ENCODE measurements around the gene SFXN1. TPM values are rescaled to one million over a fixed set of nuclear protein-coding genes. Genes with fewer than 3 reads are reported as not detected.
"Not testable (repeated sequence)": the region's sequence is repeated elsewhere in the genome, so short reads cannot be mapped to it uniquely, and the experiment has no call there.

SFXN1 gene
- polyA plus RNA-seq, 4 donors: 14.9 to 42.1 (median 22.4) TPM

GRCh38 chr5:175444905-175445456 lies 33.4 kb upstream of the SFXN1 start:
- Histone ChIP-seq H3K9me3 (ENCODE audit: control insufficient read depth in 2 of 2, insufficient read depth in 1 of 2, low read depth in 1 of 2, low read length in 1 of 2) (peaks cover 0 to 2% of the 10 kb centered on the region in 2 donors), H3K36me3 (ENCODE audit: control insufficient read depth in 3 of 3, insufficient read depth in 2 of 3, low read depth in 1 of 3, low read length in 3 of 3) (no peaks in the 10 kb centered on the region), H3K4me1 (ENCODE audit: control insufficient read depth in 3 of 3, insufficient read depth in 2 of 3, low read depth in 1 of 3, low read length in 2 of 3) (peaks cover 0 to 7% (median 0%) of the 10 kb centered on the region in 3 donors), H3K27ac (ENCODE audit: low read depth in 1 of 3, low read length in 2 of 3) (no peak overlapping the region), H3K4me3 (ENCODE audit: low read depth in 1 of 3, low read length in 3 of 3) (no peak overlapping the region), H3K27me3 (ENCODE audit: control insufficient read depth in 3 of 3, insufficient read depth in 3 of 3, low read length in 3 of 3) (peaks cover 4 to 38% (median 31%) of the 10 kb centered on the region in 3 donors)
- WGBS, 3 donors: 21 to 37% (median 30%) methylated on average over 37 of the region's 37 CpGs
- FAIRE-seq (no peak), DNase-seq (no peak)

- not testable (repeated sequence) for H3K4me1 ChIP-seq (ENCODE audit: control insufficient read depth in 3 of 3, insufficient read depth in 2 of 3, low read depth in 1 of 3, low read length in 2 of 3); H3K4me3 ChIP-seq (ENCODE audit: low read depth in 1 of 3, low read length in 3 of 3); DNase-seq; H3K9me3 ChIP-seq (ENCODE audit: control insufficient read depth in 2 of 2, insufficient read depth in 1 of 2, low read depth in 1 of 2, low read length in 1 of 2); H3K27ac ChIP-seq (ENCODE audit: low read depth in 1 of 3, low read length in 2 of 3); FAIRE-seq; H3K36me3 ChIP-seq (ENCODE audit: control insufficient read depth in 3 of 3, insufficient read depth in 2 of 3, low read depth in 1 of 3, low read length in 3 of 3)
- WGBS, 3 donors: 46 to 84% (median 58%) methylated on average over 14 of the region's 14 CpGs
- H3K27me3 ChIP-seq (ENCODE audit: control insufficient read depth in 3 of 3, insufficient read depth in 3 of 3, low read length in 3 of 3): peaks cover 4 to 38% (median 31%) of the 10 kb centered on the region in 3 donors
These were observed 32.0 kb upstream of the SFXN1 start for GRCh38 chr5:175446378-175446777.

- Histone ChIP-seq H3K27me3 (ENCODE audit: control insufficient read depth in 3 of 3, insufficient read depth in 3 of 3, low read length in 3 of 3) (peaks cover 4 to 37% (median 26%) of the 10 kb centered on the region in 3 donors), H3K4me3 (ENCODE audit: low read depth in 1 of 3, low read length in 3 of 3) (no peak overlapping the region), H3K4me1 (ENCODE audit: control insufficient read depth in 3 of 3, insufficient read depth in 2 of 3, low read depth in 1 of 3, low read length in 2 of 3) (peaks cover 0 to 7% (median 0%) of the 10 kb centered on the region in 3 donors), H3K36me3 (ENCODE audit: control insufficient read depth in 3 of 3, insufficient read depth in 2 of 3, low read depth in 1 of 3, low read length in 3 of 3) (no peaks in the 10 kb centered on the region), H3K9me3 (ENCODE audit: control insufficient read depth in 2 of 2, insufficient read depth in 1 of 2, low read depth in 1 of 2, low read length in 1 of 2) (peaks cover 0 to 2% of the 10 kb centered on the region in 2 donors), H3K27ac (ENCODE audit: low read depth in 1 of 3, low read length in 2 of 3) (no peak overlapping the region)
- DNase-seq (no peak), FAIRE-seq (no peak)
- 4 to 20% (median 9%) methylated on average over 2 of the region's 2 CpGs for whole genome bisulfite sequencing, 3 donors
These were observed 30.8 kb upstream of the SFXN1 start for GRCh38 chr5:175447571-175447970.

- Histone ChIP-seq H3K4me3 (ENCODE audit: low read depth in 1 of 3, low read length in 3 of 3) (no peak overlapping the region), H3K9me3 (ENCODE audit: control insufficient read depth in 2 of 2, insufficient read depth in 1 of 2, low read depth in 1 of 2, low read length in 1 of 2) (peaks cover 0 to 2% of the 10 kb centered on the region in 2 donors), H3K4me1 (ENCODE audit: control insufficient read depth in 3 of 3, insufficient read depth in 2 of 3, low read depth in 1 of 3, low read length in 2 of 3) (peaks cover 0 to 7% (median 0%) of the 10 kb centered on the region in 3 donors), H3K36me3 (ENCODE audit: control insufficient read depth in 3 of 3, insufficient read depth in 2 of 3, low read depth in 1 of 3, low read length in 3 of 3) (no peaks in the 10 kb centered on the region), H3K27me3 (ENCODE audit: control insufficient read depth in 3 of 3, insufficient read depth in 3 of 3, low read length in 3 of 3) (peaks cover 4 to 29% (median 21%) of the 10 kb centered on the region in 3 donors), H3K27ac (ENCODE audit: low read depth in 1 of 3, low read length in 2 of 3) (no peak overlapping the region)
- WGBS, 3 donors: 29 to 39% (median 37%) methylated on average over 3 of the region's 3 CpGs
- DNase-seq (no peak), FAIRE-seq (no peak)
These were observed 30.1 kb upstream of the SFXN1 start for GRCh38 chr5:175448276-175448675.

- no peak overlapping the region for H3K4me3 ChIP-seq (ENCODE audit: low read depth in 1 of 3, low read length in 3 of 3)
- DNase-seq: no peak
- WGBS, 3 donors: 74 to 84% (median 75%) methylated on average over 2 of the region's 2 CpGs
- no peaks in the 10 kb centered on the region for H3K36me3 ChIP-seq (ENCODE audit: control insufficient read depth in 3 of 3, insufficient read depth in 2 of 3, low read depth in 1 of 3, low read length in 3 of 3)
- H3K4me1 ChIP-seq (ENCODE audit: control insufficient read depth in 3 of 3, insufficient read depth in 2 of 3, low read depth in 1 of 3, low read length in 2 of 3): no peaks in the 10 kb centered on the region
- H3K9me3 ChIP-seq (ENCODE audit: control insufficient read depth in 2 of 2, insufficient read depth in 1 of 2, low read depth in 1 of 2, low read length in 1 of 2): no peaks in the 10 kb centered on the region
- H3K27ac ChIP-seq (ENCODE audit: low read depth in 1 of 3, low read length in 2 of 3): no peak overlapping the region
- peaks cover 0 to 9% (median 7%) of the 10 kb centered on the region in 3 donors for H3K27me3 ChIP-seq (ENCODE audit: control insufficient read depth in 3 of 3, insufficient read depth in 3 of 3, low read length in 3 of 3)
- FAIRE-seq: no peak
These were observed 26.2 kb upstream of the SFXN1 start for GRCh38 chr5:175452166-175452565.

- not testable (repeated sequence) for H3K9me3 ChIP-seq (ENCODE audit: control insufficient read depth in 2 of 2, insufficient read depth in 1 of 2, low read depth in 1 of 2, low read length in 1 of 2); H3K27ac ChIP-seq (ENCODE audit: low read depth in 1 of 3, low read length in 2 of 3); FAIRE-seq; H3K36me3 ChIP-seq (ENCODE audit: control insufficient read depth in 3 of 3, insufficient read depth in 2 of 3, low read depth in 1 of 3, low read length in 3 of 3); DNase-seq; H3K4me3 ChIP-seq (ENCODE audit: low read depth in 1 of 3, low read length in 3 of 3); H3K27me3 ChIP-seq (ENCODE audit: control insufficient read depth in 3 of 3, insufficient read depth in 3 of 3, low read length in 3 of 3); H3K4me1 ChIP-seq (ENCODE audit: control insufficient read depth in 3 of 3, insufficient read depth in 2 of 3, low read depth in 1 of 3, low read length in 2 of 3)
- WGBS, 3 donors: 80 to 92% (median 81%) methylated on average over 5 of the region's 5 CpGs
These were observed 24.0 kb upstream of the SFXN1 start for GRCh38 chr5:175454338-175454737.

GRCh38 chr5:175456105-175456742 lies 22.1 kb upstream of the SFXN1 start:
- Histone ChIP-seq H3K27ac (ENCODE audit: low read depth in 1 of 3, low read length in 2 of 3) (no peak overlapping the region), H3K9me3 (ENCODE audit: control insufficient read depth in 2 of 2, insufficient read depth in 1 of 2, low read depth in 1 of 2, low read length in 1 of 2) (no peaks in the 10 kb centered on the region), H3K36me3 (ENCODE audit: control insufficient read depth in 3 of 3, insufficient read depth in 2 of 3, low read depth in 1 of 3, low read length in 3 of 3) (no peaks in the 10 kb centered on the region), H3K4me3 (ENCODE audit: low read depth in 1 of 3, low read length in 3 of 3) (no peak overlapping the region), H3K27me3 (ENCODE audit: control insufficient read depth in 3 of 3, insufficient read depth in 3 of 3, low read length in 3 of 3) (peaks cover 0 to 9% (median 2%) of the 10 kb centered on the region in 3 donors), H3K4me1 (ENCODE audit: control insufficient read depth in 3 of 3, insufficient read depth in 2 of 3, low read depth in 1 of 3, low read length in 2 of 3) (no peaks in the 10 kb centered on the region)
- DNase-seq (no peak), FAIRE-seq (no peak)
- WGBS, 3 donors: 78 to 86% (median 82%) methylated on average over 11 of the region's 11 CpGs

- 43 to 69% (median 64%) methylated on average over 1 of the region's 1 CpG for WGBS, 3 donors
- Histone ChIP-seq H3K27ac (ENCODE audit: low read depth in 1 of 3, low read length in 2 of 3) (no peak overlapping the region), H3K36me3 (ENCODE audit: control insufficient read depth in 3 of 3, insufficient read depth in 2 of 3, low read depth in 1 of 3, low read length in 3 of 3) (no peaks in the 10 kb centered on the region), H3K4me1 (ENCODE audit: control insufficient read depth in 3 of 3, insufficient read depth in 2 of 3, low read depth in 1 of 3, low read length in 2 of 3) (no peaks in the 10 kb centered on the region), H3K4me3 (ENCODE audit: low read depth in 1 of 3, low read length in 3 of 3) (no peak overlapping the region), H3K9me3 (ENCODE audit: control insufficient read depth in 2 of 2, insufficient read depth in 1 of 2, low read depth in 1 of 2, low read length in 1 of 2) (peaks cover 0 to 5% of the 10 kb centered on the region in 2 donors), H3K27me3 (ENCODE audit: control insufficient read depth in 3 of 3, insufficient read depth in 3 of 3, low read length in 3 of 3) (peaks cover 0 to 6% (median 0%) of the 10 kb centered on the region in 3 donors)
- DNase-seq: no peak
- FAIRE-seq: no peak
These were observed 20.9 kb upstream of the SFXN1 start for GRCh38 chr5:175457466-175457865.

Measured in small intestine (tissue), 7 donors.